HAP-1 (cell line): Measurements from ENCODE around the gene PPP1R12A.

ENCODE experiments used
- DNase-seq, 2 experiments: peaks; one replicate each; pipeline ENCODE4 v3.0.0-alpha.2; 2016 to 2020; ENCODE audit warnings: low spot score in 2 of 2
- H3K27me3 ChIP-seq: fragments of 250-450 bp; sonication (Bioruptor Pico); 2 replicates; pipeline ENCODE4 v1.5.1; 2020; ENCODE audit warnings: low read depth, mild to moderate bottlenecking, moderate library complexity
- H3K36me3 ChIP-seq: fragments of 250-450 bp; sonication (Bioruptor Pico); replicated peaks from 2 replicates; pipeline ENCODE4 v1.5.1; 2020; ENCODE audit warnings: mild to moderate bottlenecking
- H3K4me1 ChIP-seq: fragments of 250-450 bp; sonication (Bioruptor Pico); 2 replicates; pipeline ENCODE4 v1.5.1; 2020; ENCODE audit warnings: mild to moderate bottlenecking
- H3K4me3 ChIP-seq: fragments of 250-450 bp; sonication (Bioruptor Pico); 2 replicates; pipeline ENCODE4 v1.5.1; 2020; ENCODE audit warnings: mild to moderate bottlenecking, moderate library complexity
- H3K9me3 ChIP-seq: fragments of 250-450 bp; sonication (Bioruptor Pico); 2 replicates; pipeline ENCODE4 v1.5.1; 2020; ENCODE audit warnings: mild to moderate bottlenecking, moderate library complexity
- in situ Hi-C: fragments of 300-500 bp; cut with MboI; formaldehyde crosslinking; loops from 3 replicates; pipeline ENCODE4 v1.14.3; 2020; ENCODE audit warnings: low sequenced_read_pairs, inconsistent platforms, mixed read lengths

PPP1R12A gene

DNA sequence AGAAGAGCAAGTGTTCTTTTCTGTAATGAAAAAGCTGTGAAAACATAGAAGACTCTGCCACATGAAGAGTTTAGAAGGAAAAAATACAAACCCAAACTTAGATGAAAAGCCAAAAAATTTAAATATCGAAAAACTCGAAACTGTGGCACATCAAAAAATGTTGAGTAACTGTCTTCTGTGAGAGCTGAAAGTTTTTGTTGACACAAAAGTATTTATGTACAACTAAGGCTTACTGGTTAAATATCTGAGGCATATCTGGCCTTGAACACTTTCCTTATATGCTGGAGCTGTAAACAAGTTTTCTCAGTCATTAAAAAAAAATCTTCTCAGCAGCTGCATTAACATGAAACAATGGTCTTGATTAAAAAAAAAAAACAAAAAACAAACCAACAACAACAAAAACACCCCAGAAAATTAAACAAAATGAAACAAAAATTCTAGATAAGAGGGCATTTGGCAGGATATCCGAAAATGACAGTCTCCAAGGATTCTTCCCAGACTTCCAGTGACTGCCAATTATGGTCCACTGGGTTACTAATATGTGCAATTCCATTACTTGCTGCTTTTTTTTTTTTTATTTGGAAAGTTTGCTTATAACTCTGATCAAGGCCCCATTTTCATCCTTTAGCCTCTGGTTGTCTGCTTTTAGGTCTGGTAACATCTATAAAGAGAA lies 159.4 kb downstream of the PPP1R12A start:
- no peak overlapping the region for H3K4me3 ChIP-seq
- H3K36me3 ChIP-seq = no peaks in the 10 kb centered on the region

GRCh38 chr12:79773896-79774295 lies 161.0 kb downstream of the PPP1R12A start:
- Histone ChIP-seq H3K27me3 (no peaks in the 10 kb centered on the region), H3K9me3 (no peaks in the 10 kb centered on the region), H3K4me1 (peaks cover 7% of the 10 kb centered on the region), H3K36me3 (no peaks in the 10 kb centered on the region), H3K4me3 (no peak overlapping the region)
- DNase-seq = no peak
- in situ Hi-C loops = no loop called here

More for the DNA sequence above, 159.4 kb downstream of the PPP1R12A start:
- no peaks in the 10 kb centered on the region for H3K27me3 ChIP-seq
- H3K4me1 ChIP-seq = no peaks in the 10 kb centered on the region
- H3K9me3 ChIP-seq = no peaks in the 10 kb centered on the region
- DNase-seq = no peak
- in situ Hi-C loops = no loop called here

- Histone ChIP-seq H3K27me3 (no peaks in the 10 kb centered on the region), H3K4me3 (no peak overlapping the region), H3K9me3 (no peaks in the 10 kb centered on the region), H3K36me3 (no peaks in the 10 kb centered on the region), H3K4me1 (peaks cover 7% of the 10 kb centered on the region)
- in situ Hi-C loops = no loop called here
- no peak for DNase-seq
Observed at GRCh38 chr12:79769860-79770485, 164.9 kb downstream of the PPP1R12A start.

GRCh38 chr12:79769189-79769859 lies 165.6 kb downstream of the PPP1R12A start:
- no peaks in the 10 kb centered on the region for H3K36me3 ChIP-seq
- no peaks in the 10 kb centered on the region for H3K9me3 ChIP-seq
- DNase-seq = peak; percentile 29 to 64
- peaks cover 7% of the 10 kb centered on the region for H3K4me1 ChIP-seq
- in situ Hi-C loops = no loop called here
- H3K4me3 ChIP-seq = no peak overlapping the region
- no peaks in the 10 kb centered on the region for H3K27me3 ChIP-seq

DNA sequence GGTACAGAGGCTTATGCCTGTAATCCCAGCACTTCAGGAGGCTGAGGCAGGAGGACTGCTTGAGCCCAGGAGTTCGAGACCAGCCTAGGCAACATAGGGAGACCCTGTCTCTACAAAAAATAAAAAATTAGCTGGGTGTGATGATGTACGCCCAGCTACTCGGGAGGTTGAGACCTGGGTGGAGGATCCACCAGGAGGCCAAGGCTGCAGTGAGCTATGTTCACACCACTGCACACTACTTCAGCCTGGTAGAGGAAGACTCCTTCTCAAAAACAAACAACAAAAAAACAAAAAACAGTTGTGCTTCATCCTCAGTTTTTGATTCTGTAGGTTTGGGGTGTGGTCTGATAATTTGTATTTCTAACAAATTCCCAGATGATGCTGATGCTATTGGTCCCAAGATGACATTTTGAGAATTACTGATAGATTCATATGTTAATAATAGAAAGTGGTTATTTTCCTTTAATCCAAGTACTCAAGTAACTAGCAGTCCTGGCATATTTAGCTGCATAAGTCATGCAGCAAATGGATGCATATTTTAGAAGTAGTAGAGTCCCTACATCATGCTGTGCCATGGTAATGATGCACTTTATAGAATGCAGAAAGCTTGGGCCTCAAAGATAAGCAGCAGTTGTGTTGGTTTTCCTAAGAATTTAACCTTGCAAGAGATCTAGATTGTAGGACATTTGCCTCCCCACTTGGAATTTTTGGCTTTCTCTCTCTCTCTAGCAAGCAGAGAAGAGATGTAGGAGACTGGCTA lies 168.0 kb downstream of the PPP1R12A start:
- Histone ChIP-seq H3K4me1 (peaks cover 7% of the 10 kb centered on the region), H3K27me3 (no peaks in the 10 kb centered on the region), H3K36me3 (no peaks in the 10 kb centered on the region), H3K4me3 (no peak overlapping the region), H3K9me3 (no peaks in the 10 kb centered on the region)
- DNase-seq = no peak
- in situ Hi-C loops = no loop called here

GRCh38 chr12:79765157-79765556 lies 169.7 kb downstream of the PPP1R12A start:
- H3K4me1 ChIP-seq = peaks cover 7% of the 10 kb centered on the region
- no peak overlapping the region for H3K4me3 ChIP-seq
- in situ Hi-C loops = no loop called here
- H3K36me3 ChIP-seq = no peaks in the 10 kb centered on the region
- no peak for DNase-seq
- no peaks in the 10 kb centered on the region for H3K27me3 ChIP-seq
- no peaks in the 10 kb centered on the region for H3K9me3 ChIP-seq

DNA sequence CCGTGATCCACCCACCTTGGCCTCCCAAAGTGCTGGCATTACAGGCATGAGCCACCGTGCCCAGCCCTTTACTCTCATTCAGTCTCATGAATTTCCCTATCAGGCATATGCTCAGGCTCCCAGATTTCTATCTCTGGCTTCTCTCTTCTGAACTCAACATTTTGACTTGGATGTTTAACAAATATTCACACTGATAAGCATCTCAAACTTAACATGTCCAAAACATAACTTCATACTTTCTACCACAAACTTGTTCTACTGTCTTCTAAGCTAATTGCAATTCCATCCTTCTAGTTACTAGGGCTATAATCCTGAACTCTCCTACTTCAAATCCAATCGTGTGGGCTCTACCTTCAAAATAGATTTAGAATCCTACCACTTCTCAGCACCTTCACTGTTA lies 170.3 kb downstream of the PPP1R12A start:
- H3K27me3 ChIP-seq = no peaks in the 10 kb centered on the region
- in situ Hi-C loops = no loop called here
- no peaks in the 10 kb centered on the region for H3K9me3 ChIP-seq
- no peak for DNase-seq
- no peaks in the 10 kb centered on the region for H3K36me3 ChIP-seq
- peaks cover 4% of the 10 kb centered on the region for H3K4me1 ChIP-seq
- no peak overlapping the region for H3K4me3 ChIP-seq

- no peaks in the 10 kb centered on the region for H3K9me3 ChIP-seq
- in situ Hi-C loops = no loop called here
- H3K4me3 ChIP-seq = no peak overlapping the region
- H3K4me1 ChIP-seq = no peaks in the 10 kb centered on the region; the same call in 1 of the 2 replicates
- no peaks in the 10 kb centered on the region for H3K27me3 ChIP-seq
- no peak for DNase-seq
- no peaks in the 10 kb centered on the region for H3K36me3 ChIP-seq
Observed at GRCh38 chr12:79763766-79764452, 171.0 kb downstream of the PPP1R12A start.

- Histone ChIP-seq H3K27me3 (no peaks in the 10 kb centered on the region), H3K36me3 (no peaks in the 10 kb centered on the region), H3K4me1 (no peaks in the 10 kb centered on the region), H3K9me3 (peaks cover 6% of the 10 kb centered on the region; the same call in 1 of the 2 replicates), H3K4me3 (no peak overlapping the region)
- in situ Hi-C loops = no loop called here
- DNase-seq = no peak
Observed at GRCh38 chr12:79761341-79761740, 173.6 kb downstream of the PPP1R12A start.

DNA sequence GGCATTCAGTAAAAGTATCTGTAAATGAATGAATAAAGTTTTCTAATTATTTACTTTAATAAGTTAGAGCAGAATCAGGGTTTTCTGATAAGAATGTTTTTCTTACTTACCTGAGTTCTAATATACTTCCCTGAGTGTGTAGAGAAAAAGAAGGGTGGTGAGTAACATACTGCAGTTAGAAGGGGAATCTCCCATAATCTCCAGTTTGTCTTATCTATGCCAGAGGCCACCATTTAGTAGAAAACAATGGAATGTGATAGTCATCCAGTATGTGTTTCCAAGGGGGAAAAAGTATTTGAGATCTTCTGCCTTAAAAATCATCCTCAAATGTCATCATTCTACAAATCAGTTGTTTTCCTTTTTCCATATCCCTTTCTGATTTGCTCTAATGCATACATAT lies 187.6 kb downstream of the PPP1R12A start:
- H3K4me1 ChIP-seq = no peaks in the 10 kb centered on the region
- in situ Hi-C loops = no loop called here
- no peak overlapping the region for H3K4me3 ChIP-seq
- H3K9me3 ChIP-seq = no peaks in the 10 kb centered on the region
- DNase-seq = no peak
- H3K27me3 ChIP-seq = 0 out of 2 replicates have a peak, but pooled peaks cover 2% of the 10 kb centered on the region
- no peaks in the 10 kb centered on the region for H3K36me3 ChIP-seq

DNA sequence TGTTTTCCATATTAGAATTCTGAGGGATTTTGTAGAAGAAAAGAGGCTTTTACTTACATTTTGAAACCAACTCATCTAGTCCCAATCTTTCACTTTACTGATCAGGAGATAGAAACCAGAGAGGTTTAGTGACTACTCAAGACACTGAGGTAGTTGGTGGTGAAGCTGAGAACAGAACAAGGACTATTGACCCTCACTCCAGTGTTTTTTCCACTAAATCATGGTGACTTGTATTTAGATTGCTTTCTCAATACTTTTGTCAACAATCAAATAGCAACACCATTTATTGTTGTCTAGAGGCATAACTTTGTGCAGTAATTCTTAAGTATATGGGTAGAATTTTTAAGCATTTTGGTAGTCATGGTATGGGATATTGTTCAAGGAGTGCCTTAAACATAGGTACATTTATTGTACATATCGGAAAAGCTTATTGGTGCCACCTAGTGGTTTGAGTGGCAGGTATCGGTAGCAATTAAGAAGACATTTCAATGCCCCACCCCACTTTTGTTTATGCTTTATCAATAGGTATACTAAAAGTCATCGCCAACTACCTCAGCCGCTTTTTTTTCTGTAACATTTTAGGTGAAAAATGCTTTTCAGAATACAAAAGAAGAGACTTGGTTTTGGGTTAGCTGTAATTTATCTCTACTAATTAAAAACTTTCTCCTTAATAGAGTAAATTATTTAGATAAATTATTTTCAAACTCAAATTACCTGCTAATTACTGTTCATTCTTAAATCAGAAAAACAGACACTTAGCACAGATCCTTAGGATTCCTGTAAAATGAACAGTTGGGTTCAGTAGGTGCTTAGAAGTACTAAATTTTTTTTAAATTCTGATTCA lies 196.8 kb downstream of the PPP1R12A start:
- in situ Hi-C loops = loop anchor here (10.0 kb wide), 2 partner anchors 183 to 323 kb away; no protein-coding TSS in a partner anchor
- Histone ChIP-seq H3K4me3 (no peak overlapping the region), H3K4me1 (no peaks in the 10 kb centered on the region), H3K36me3 (no peaks in the 10 kb centered on the region), H3K27me3 (no peaks in the 10 kb centered on the region), H3K9me3 (no peaks in the 10 kb centered on the region)
- peak; percentile 69 to 74 for DNase-seq

GRCh38 chr12:79732638-79733037 lies 202.3 kb downstream of the PPP1R12A start:
- in situ Hi-C loops = loop anchor here (10.0 kb wide), 2 partner anchors 178 to 318 kb away; no protein-coding TSS in a partner anchor
- DNase-seq = no peak
- H3K27me3 ChIP-seq = no peaks in the 10 kb centered on the region
- no peaks in the 10 kb centered on the region for H3K9me3 ChIP-seq
- H3K4me1 ChIP-seq = no peaks in the 10 kb centered on the region
- no peak overlapping the region for H3K4me3 ChIP-seq
- no peaks in the 10 kb centered on the region for H3K36me3 ChIP-seq
